ENCODE results near the gene TNFRSF8.
"Not testable (repeated sequence)": the region's sequence is repeated elsewhere in the genome, so short reads cannot be mapped to it uniquely, and the experiment has no call there.

DNA sequence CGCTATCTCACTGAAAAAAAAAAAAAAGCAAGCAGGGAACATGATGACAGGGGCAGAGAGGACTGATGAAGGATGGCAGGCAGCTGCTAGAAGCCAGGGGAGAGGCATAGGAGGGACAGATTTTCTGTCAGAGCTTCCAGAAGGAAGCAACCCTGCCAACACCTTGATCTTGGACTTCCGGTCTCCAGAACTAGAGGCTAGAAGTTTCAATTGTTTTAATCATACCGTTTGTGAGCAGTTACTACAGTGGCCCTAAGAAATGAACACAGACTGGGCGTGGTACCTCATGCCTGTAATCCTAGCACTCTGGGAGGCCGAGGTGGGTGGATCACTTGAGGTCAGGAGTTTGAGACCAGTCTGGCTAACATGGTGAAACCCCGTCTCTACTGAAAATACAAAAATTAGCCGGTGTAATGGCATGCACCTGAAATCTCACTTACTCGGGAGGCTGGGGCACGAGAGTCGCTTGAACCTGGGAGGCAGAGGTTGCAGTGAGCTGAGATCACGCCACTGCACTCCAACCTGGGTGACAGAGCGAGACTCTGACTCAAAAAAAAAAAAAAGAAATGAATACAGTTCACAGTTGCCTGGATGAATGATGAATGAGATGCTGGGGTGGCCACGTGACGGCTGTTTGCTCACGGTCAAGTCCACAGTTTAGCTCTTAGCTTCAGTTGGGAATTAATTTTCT is 18.8 kb upstream of the TNFRSF8 start:
- TF ChIP-seq, protein P1, sequence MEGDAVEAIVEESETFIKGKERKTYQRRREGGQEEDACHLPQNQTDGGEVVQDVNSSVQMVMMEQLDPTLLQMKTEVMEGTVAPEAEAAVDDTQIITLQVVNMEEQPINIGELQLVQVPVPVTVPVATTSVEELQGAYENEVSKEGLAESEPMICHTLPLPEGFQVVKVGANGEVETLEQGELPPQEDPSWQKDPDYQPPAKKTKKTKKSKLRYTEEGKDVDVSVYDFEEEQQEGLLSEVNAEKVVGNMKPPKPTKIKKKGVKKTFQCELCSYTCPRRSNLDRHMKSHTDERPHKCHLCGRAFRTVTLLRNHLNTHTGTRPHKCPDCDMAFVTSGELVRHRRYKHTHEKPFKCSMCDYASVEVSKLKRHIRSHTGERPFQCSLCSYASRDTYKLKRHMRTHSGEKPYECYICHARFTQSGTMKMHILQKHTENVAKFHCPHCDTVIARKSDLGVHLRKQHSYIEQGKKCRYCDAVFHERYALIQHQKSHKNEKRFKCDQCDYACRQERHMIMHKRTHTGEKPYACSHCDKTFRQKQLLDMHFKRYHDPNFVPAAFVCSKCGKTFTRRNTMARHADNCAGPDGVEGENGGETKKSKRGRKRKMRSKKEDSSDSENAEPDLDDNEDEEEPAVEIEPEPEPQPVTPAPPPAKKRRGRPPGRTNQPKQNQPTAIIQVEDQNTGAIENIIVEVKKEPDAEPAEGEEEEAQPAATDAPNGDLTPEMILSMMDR (conservative IDR thresholded peaks at IDR 0.05; ENCODE audit: low read depth, low read length), result not testable (repeated sequence)
- TF ChIP-seq EZH2 (IDR thresholded peaks at IDR 0.05; ENCODE audit: borderline replicate concordance, low read depth, low read length, poor library complexity, severe bottlenecking), result not testable (repeated sequence)
